Activated CD4-positive, alpha-beta T cell treated with anti-CD3 and anti-CD28 coated beads for 36 hours (primary cell): ENCODE measurements around the gene ARSG. TPM values are rescaled to one million over a fixed set of nuclear protein-coding genes. Genes with fewer than 3 reads are reported as not detected.

ENCODE experiments used
- ATAC-seq: fragments of 200-7000 bp; cut with Tn5 transposase; one replicate; pipeline ENCODE4 v1.10.0; 2021; ENCODE audit warnings: mild to moderate bottlenecking, moderate library complexity
- CTCF ChIA-PET: fragments of 350-600 bp; sonication (Branson Sonifier 250); formaldehyde crosslinking; loops from one replicate; lab custom pipeline; 2021; ENCODE audit warnings: antibody characterized with exemption; lab: Charles Lee
- POLR2A ChIA-PET: fragments of 350-600 bp; sonication (Branson Sonifier 250); formaldehyde crosslinking; loops from one replicate; lab custom pipeline; 2021; ENCODE audit warnings: antibody characterized with exemption, inconsistent platforms; lab: Charles Lee
- DNase-seq: peaks from one replicate; pipeline ENCODE4 v3.0.0-alpha.2; 2020
- H3K27ac Mint-ChIP-seq: one replicate; pipeline ENCODE4 v1.8.0; 2021; ENCODE audit warnings: mixed read lengths
- H3K27me3 Mint-ChIP-seq: one replicate; pipeline ENCODE4 v1.8.0; 2021; ENCODE audit warnings: mixed read lengths
- H3K36me3 Mint-ChIP-seq: one replicate; pipeline ENCODE4 v1.8.0; 2021; ENCODE audit warnings: low read depth, mixed read lengths
- H3K4me1 Mint-ChIP-seq: one replicate; pipeline ENCODE4 v1.8.0; 2021; ENCODE audit warnings: mixed read lengths
- H3K4me3 Mint-ChIP-seq: one replicate; pipeline ENCODE4 v1.8.0; 2021; ENCODE audit warnings: mild to moderate bottlenecking, moderate library complexity, mixed read lengths
- H3K9me3 Mint-ChIP-seq: one replicate; pipeline ENCODE4 v1.8.0; 2021; ENCODE audit warnings: low read depth, mixed read lengths
- intact Hi-C, 2 experiments: fragments of 100-400 bp; cut with DNase I in 1 of 2; cut with micrococcal nuclease in 1 of 2; formaldehyde crosslinking; loops; one replicate each; pipeline versions ENCODE4 v1.14.2 to v1.15.1; 2022 to 2024; cut with DNase I, micrococcal nuclease
- total RNA-seq, 2 experiments: library from RNA; stranded (reverse); gene quantifications; one replicate each; pipeline ENCODE4 v1.2.3, GENCODE V29; 2021

Gene ARSG
- total RNA-seq, 2 experiments from 2014 or later, result 7.8 to 10.9 TPM

- ChIA-PET POLR2A (no interaction called here), CTCF (interaction anchor here (0.7 to 1.4 kb wide), 3 partner anchors 10 to 256 kb away, joined by 3 read pairs; no protein-coding TSS in a partner anchor)
- peaks cover 4% of the 10 kb centered on the region for H3K4me1 Mint-ChIP-seq
- no peaks in the 10 kb centered on the region for H3K9me3 Mint-ChIP-seq
- ATAC-seq, result no peak
- no peak overlapping the region for H3K27ac Mint-ChIP-seq
- H3K4me3 Mint-ChIP-seq, result no peak overlapping the region
- H3K36me3 Mint-ChIP-seq, result peaks cover 3% of the 10 kb centered on the region
- no peaks in the 10 kb centered on the region for H3K27me3 Mint-ChIP-seq
- DNase-seq, result no peak
- intact Hi-C loops, result no loop called here
Measured at GRCh38 chr17:68427575-68427974, 136.3 kb downstream of the ARSG start.

- H3K9me3 Mint-ChIP-seq, result no peaks in the 10 kb centered on the region
- POLR2A ChIA-PET, result interaction anchor here (0.6 kb wide), 1 partner anchor 125 kb away, joined by 3 read pairs; no protein-coding TSS in a partner anchor
Measured at GRCh38 chr17:68428498-68429172, 137.3 kb downstream of the ARSG start.

DNA sequence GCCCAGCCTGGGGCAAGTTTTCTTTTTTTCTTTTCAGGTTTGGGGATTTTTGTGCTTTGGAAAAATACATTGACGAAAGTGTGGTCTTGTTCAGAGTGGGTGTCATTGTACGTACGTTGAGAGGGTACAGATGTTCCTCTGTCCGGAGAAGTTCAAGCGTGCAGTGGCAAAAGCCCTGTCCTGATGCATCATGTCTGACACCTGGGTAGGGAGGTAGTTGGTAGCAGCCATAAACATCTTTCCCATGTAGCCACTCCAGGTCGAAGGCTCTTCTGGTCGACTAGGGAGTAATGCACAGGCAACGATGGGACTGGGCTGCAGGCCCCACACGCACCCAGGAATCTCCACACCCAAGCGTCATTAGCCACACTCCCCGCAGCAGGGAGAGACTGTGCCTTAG lies 138.6 kb downstream of the ARSG start:
- Mint-ChIP-seq H3K27me3 (no peaks in the 10 kb centered on the region), H3K36me3 (peaks cover 3% of the 10 kb centered on the region), H3K4me3 (no peak overlapping the region), H3K9me3 (no peaks in the 10 kb centered on the region), H3K27ac (no peak overlapping the region), H3K4me1 (peaks cover 7% of the 10 kb centered on the region)
- no peak for ATAC-seq
- POLR2A ChIA-PET, result no interaction called here
- intact Hi-C loops, result no loop called here
- CTCF ChIA-PET, result interaction anchor here (13.0 kb wide), 1 partner anchor 166 kb away, joined by 112 read pairs; no protein-coding TSS in a partner anchor
- DNase-seq, result no peak

More at GRCh38 chr17:68428498-68429172, 137.3 kb downstream of the ARSG start:
- no peak for ATAC-seq
- Mint-ChIP-seq H3K27ac (no peak overlapping the region), H3K36me3 (peaks cover 5% of the 10 kb centered on the region), H3K4me1 (peaks cover 4% of the 10 kb centered on the region), H3K4me3 (no peak overlapping the region), H3K27me3 (no peaks in the 10 kb centered on the region)
- DNase-seq, result no peak
- CTCF ChIA-PET, result interaction anchor here (0.5 to 1.3 kb wide), 2 partner anchors 9 to 306 kb away, joined by 3 to 6 read pairs; no protein-coding TSS in a partner anchor
- intact Hi-C loops, result no loop called here

DNA sequence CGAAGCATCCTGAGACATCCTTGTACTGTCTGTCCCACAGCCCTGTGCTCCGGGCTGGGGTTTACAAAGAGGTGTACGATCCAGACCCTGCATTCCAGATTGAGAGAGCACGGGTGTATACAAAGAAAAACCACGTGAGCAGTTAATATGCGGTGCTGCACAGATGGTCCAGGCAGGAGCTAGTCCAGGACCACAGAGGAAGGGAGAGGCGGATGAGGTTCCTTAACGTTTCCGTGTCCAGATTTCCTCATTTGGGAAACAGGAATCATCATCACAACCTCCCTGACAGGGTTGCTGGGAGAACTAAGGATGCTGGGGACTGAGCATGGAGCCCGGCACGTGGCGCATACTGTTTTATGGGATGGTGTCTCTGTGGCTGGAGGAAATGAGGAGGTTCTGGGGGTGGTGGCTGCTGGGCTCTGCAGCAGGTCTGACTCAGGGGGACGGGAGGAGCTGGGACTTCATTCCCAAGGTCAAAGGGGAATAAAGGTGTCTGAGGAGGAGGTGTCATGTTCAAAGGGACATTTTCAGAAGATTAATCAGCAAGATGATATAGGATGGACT lies 139.8 kb downstream of the ARSG start:
- H3K27ac Mint-ChIP-seq, result no peak overlapping the region
- ChIA-PET POLR2A (no interaction called here), CTCF (interaction anchor here (0.8 to 13.0 kb wide), 10 partner anchors 9 to 167 kb away, joined by 3 to 112 read pairs (median 4); partner anchors contain the start of gene WIPI1)
- DNase-seq, result no peak
- H3K27me3 Mint-ChIP-seq, result no peaks in the 10 kb centered on the region
- H3K4me1 Mint-ChIP-seq, result peaks cover 12% of the 10 kb centered on the region
- intact Hi-C loops, result no loop called here
- peaks cover 3% of the 10 kb centered on the region for H3K36me3 Mint-ChIP-seq
- no peak for ATAC-seq
- no peak overlapping the region for H3K4me3 Mint-ChIP-seq
- no peaks in the 10 kb centered on the region for H3K9me3 Mint-ChIP-seq

DNA sequence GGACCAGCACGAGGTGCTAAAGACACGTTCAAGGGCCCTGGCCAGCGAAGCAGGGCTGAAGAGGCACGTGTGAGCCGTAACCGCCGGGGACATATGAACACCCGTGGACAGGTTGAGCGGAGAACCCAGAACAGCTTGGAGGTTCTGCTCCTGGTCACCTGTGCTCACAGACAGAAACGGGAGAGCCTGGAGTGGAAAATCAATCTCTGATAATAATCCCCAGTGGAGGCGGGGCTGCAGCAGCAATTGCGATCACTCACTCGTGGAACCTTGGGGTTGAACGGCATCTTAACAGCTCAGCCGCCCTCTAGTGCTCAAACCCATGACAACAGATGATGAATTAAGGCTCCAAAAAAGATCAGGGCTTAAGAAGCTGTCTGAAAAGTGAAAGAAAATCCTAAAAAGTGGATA lies 140.4 kb downstream of the ARSG start:
- H3K4me3 Mint-ChIP-seq, result no peak overlapping the region
- intact Hi-C loops, result no loop called here
- H3K4me1 Mint-ChIP-seq, result peaks cover 17% of the 10 kb centered on the region
- H3K27ac Mint-ChIP-seq, result peak overlapping the region; percentile 5
- CTCF ChIA-PET, result interaction anchor here (0.7 to 13.0 kb wide), 17 partner anchors 9 to 272 kb away, joined by 3 to 112 read pairs (median 4); partner anchors contain the start of gene WIPI1
- no peaks in the 10 kb centered on the region for H3K9me3 Mint-ChIP-seq
- H3K27me3 Mint-ChIP-seq, result no peaks in the 10 kb centered on the region
- POLR2A ChIA-PET, result no interaction called here
- peak; percentile 71 for DNase-seq
- ATAC-seq, result peak; percentile 49
- peaks cover 3% of the 10 kb centered on the region for H3K36me3 Mint-ChIP-seq

GRCh38 chr17:68432086-68432864 lies 141.0 kb downstream of the ARSG start:
- no peak overlapping the region for H3K4me3 Mint-ChIP-seq
- ChIA-PET POLR2A (no interaction called here), CTCF (interaction anchor here (0.7 to 13.0 kb wide), 19 partner anchors 8 to 273 kb away, joined by 3 to 112 read pairs (median 4); partner anchors contain the start of gene WIPI1)
- intact Hi-C loops, result no loop called here
- no peak for ATAC-seq
- peak overlapping the region; percentile 5 for H3K27ac Mint-ChIP-seq
- peaks cover 3% of the 10 kb centered on the region for H3K36me3 Mint-ChIP-seq
- no peak for DNase-seq
- peaks cover 23% of the 10 kb centered on the region for H3K4me1 Mint-ChIP-seq
- H3K9me3 Mint-ChIP-seq, result no peaks in the 10 kb centered on the region
- H3K27me3 Mint-ChIP-seq, result no peaks in the 10 kb centered on the region

DNA sequence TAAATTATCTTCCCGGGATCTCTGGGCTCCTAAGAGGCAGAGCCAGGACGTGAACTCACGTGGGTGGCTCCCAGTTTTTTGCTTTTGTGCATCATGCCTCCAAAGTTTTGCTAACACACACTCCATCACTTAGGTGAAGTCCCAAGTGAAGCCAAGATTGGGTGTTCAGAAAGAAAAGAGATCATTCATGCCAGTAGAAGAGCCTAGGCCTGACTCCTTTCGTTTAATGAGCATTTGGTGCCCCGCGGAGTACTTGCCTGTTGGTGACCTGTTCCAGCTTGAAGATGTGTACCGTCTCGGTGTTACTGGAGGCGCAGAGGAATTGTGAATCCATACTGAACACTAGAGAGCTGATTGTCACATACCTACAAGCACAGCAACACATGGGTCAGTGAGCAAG lies 141.9 kb downstream of the ARSG start:
- DNase-seq, result no peak
- no peaks in the 10 kb centered on the region for H3K9me3 Mint-ChIP-seq
- intact Hi-C loops, result no loop called here
- ChIA-PET POLR2A (interaction anchor here (0.5 to 0.9 kb wide), 2 partner anchors 141 to 155 kb away, joined by 3 to 5 read pairs; no protein-coding TSS in a partner anchor), CTCF (interaction anchor here (0.8 to 13.0 kb wide), 6 partner anchors 9 to 253 kb away, joined by 3 to 112 read pairs (median 4); partner anchors contain the start of gene WIPI1)
- H3K27ac Mint-ChIP-seq, result no peak overlapping the region
- peaks cover 3% of the 10 kb centered on the region for H3K36me3 Mint-ChIP-seq
- peaks cover 33% of the 10 kb centered on the region for H3K4me1 Mint-ChIP-seq
- H3K27me3 Mint-ChIP-seq, result no peaks in the 10 kb centered on the region
- no peak for ATAC-seq
- no peak overlapping the region for H3K4me3 Mint-ChIP-seq

DNA sequence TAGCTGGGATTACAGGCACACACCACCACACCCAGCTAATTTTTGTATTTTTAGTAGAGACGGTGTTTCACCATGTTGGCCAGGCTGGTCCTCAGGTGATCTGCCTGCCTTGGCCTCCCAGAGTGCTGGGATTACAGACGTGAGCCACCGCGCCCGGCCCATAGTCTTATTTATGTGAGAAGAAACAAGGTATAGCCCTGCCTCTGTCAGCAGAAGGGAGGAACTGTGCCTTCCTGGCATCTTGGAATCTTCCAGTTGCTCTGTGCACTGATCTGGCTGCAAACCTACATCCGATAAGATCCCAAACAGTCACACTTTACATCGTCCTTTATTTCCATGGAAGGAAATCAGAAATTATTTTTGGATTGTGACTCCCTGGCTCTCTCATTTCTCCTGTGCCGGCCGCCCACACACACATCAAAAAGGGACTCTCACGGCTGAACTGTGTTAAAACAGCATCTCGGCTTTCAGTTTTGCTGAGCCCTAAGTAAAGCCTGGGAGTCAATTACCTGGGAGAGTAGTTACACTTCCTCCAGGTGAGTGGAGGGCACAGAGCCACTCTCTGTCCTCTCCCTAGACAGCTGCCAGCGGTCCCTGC lies 142.7 kb downstream of the ARSG start:
- intact Hi-C loops, result no loop called here
- POLR2A ChIA-PET, result interaction anchor here (0.5 to 0.9 kb wide), 2 partner anchors 142 to 156 kb away, joined by 3 to 5 read pairs; no protein-coding TSS in a partner anchor
- no peak overlapping the region for H3K4me3 Mint-ChIP-seq
- no peak overlapping the region for H3K27ac Mint-ChIP-seq
- CTCF ChIA-PET, result interaction anchor here (0.6 to 13.0 kb wide), 3 partner anchors 25 to 170 kb away, joined by 3 to 112 read pairs (median 4); no protein-coding TSS in a partner anchor
- H3K27me3 Mint-ChIP-seq, result no peaks in the 10 kb centered on the region
- peaks cover 38% of the 10 kb centered on the region for H3K4me1 Mint-ChIP-seq
- DNase-seq (no peak), ATAC-seq (no peak)
- no peaks in the 10 kb centered on the region for H3K9me3 Mint-ChIP-seq
- peaks cover 3% of the 10 kb centered on the region for H3K36me3 Mint-ChIP-seq

DNA sequence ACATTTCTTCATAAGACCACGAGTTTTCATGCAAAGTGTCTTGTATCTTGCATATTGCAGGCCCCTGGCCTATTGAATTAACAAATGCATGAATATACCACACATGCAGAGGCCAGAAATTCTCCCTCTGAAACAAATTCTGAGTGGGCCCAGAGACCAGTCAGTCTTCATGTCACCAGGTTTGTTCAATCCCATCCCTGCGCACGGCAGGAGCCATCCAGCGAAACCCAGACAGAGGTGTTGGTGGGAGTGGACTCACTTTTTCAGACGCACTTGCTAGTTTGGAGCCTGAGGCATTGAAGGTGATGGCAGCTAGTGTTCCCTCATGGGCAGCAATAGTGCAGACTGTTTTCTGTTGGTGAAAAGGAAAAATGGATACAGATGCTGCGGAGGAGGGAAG lies 144.1 kb downstream of the ARSG start:
- ChIA-PET CTCF (interaction anchor here (0.5 to 13.0 kb wide), 22 partner anchors 10 to 379 kb away, joined by 3 to 112 read pairs (median 6); partner anchors contain the start of genes AMZ2 and WIPI1), POLR2A (no interaction called here)
- no peaks in the 10 kb centered on the region for H3K9me3 Mint-ChIP-seq
- no peaks in the 10 kb centered on the region for H3K27me3 Mint-ChIP-seq
- no peak overlapping the region for H3K4me3 Mint-ChIP-seq
- DNase-seq, result no peak
- H3K4me1 Mint-ChIP-seq, result peaks cover 38% of the 10 kb centered on the region
- no peak for ATAC-seq
- intact Hi-C loops, result loop anchor here in 1 of 2 experiments (5.0 kb wide), 2 partner anchors 38 to 88 kb away; no protein-coding TSS in a partner anchor
- H3K27ac Mint-ChIP-seq, result no peak overlapping the region
- H3K36me3 Mint-ChIP-seq, result peaks cover 2% of the 10 kb centered on the region
